ENCODE measurements around the gene APOC1.

APOC1 gene

DNA sequence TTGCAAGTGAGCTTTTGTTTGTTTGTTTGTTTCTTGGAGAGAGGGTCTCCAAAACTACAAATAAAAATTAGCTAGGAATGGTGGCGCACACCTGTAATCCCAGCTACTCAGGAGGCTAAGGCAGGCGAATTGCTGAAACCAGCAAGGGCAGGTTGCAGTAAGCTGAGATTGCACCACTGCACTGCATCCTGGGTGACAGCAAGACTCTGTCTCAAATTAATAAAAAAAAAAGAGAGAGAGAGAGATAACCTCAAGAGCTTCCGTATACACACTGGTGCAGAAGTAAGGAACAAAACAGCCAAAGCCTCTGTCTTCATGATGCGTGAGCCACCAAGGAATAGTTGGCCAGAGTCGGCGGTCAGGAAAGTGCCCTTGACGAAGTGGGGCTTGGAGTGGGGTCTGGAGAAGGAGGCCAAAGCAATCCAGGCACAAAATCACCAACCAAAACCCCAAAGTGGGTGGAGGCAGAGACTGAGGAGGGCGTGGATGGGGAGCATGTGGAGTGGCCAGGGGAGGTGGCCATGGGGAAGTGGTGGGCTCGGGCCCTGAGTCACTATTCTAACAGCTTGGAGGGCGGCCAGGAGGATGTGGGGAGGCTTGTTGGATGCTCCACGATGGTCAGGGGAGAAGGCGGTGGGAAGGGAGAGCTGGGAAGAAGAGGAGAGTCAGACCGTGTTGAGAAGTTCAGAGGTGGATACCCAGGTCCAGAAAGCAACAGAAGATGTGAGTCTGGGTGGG, 44.5 kb upstream of the APOC1 start:
- H3K18ac ChIP-seq (ENCODE audit: low read length): no peak overlapping the region
- H3K4me3 ChIP-seq (ENCODE audit: low read depth, low read length): no peak overlapping the region
- H3K27ac ChIP-seq (ENCODE audit: low read depth, low read length): no peak overlapping the region
- no peak overlapping the region for H3K14ac ChIP-seq (ENCODE audit: low read length)
- no peak overlapping the region for H2BK5ac ChIP-seq (ENCODE audit: low read depth, low read length, poor library complexity)
- no peak overlapping the region for H2BK12ac ChIP-seq (ENCODE audit: low read length)
- H4K12ac ChIP-seq (ENCODE audit: low read depth, low read length): no peak overlapping the region
- no peak overlapping the region for H4K8ac ChIP-seq (ENCODE audit: low read depth, low read length)
- H3K9me3 ChIP-seq (ENCODE audit: insufficient read depth, low read depth, low read length): peaks cover 2% of the 10 kb centered on the region
- DNase-seq: no peak
- no peak overlapping the region for H3K23ac ChIP-seq (ENCODE audit: low read length)
- no peak overlapping the region for H3K9ac ChIP-seq (ENCODE audit: low read length)
- H3K4me2 ChIP-seq (ENCODE audit: low read length): no peak overlapping the region
- no peak overlapping the region for H2AFZ ChIP-seq (ENCODE audit: insufficient read depth, low read length, poor library complexity)
- no peaks in the 10 kb centered on the region for H3K79me2 ChIP-seq (ENCODE audit: control insufficient read depth, insufficient read depth, low read length, poor library complexity)
- H3K79me1 ChIP-seq (ENCODE audit: low read length): peaks cover 4% of the 10 kb centered on the region
- H3K27me3 ChIP-seq (ENCODE audit: insufficient read depth, low read length): no peaks in the 10 kb centered on the region
- peaks cover 74 to 76% of the 10 kb centered on the region in 2 experiments for H3K36me3 ChIP-seq (ENCODE audit: control insufficient read depth in 1 of 2, insufficient read depth in 2 of 2, low read length in 2 of 2)
- H2AK5ac ChIP-seq (ENCODE audit: low read length): no peak overlapping the region
- no peak overlapping the region for H2BK120ac ChIP-seq (ENCODE audit: insufficient read depth, low read length, poor library complexity)
- H3K4me1 ChIP-seq (ENCODE audit: control insufficient read depth in 1 of 2, insufficient read depth in 2 of 2, low read length in 2 of 2): peaks cover 17 to 19% of the 10 kb centered on the region in 2 experiments
- no peak overlapping the region for H3K4ac ChIP-seq (ENCODE audit: low read depth, low read length)
- H4K91ac ChIP-seq (ENCODE audit: low read depth, low read length): no peak overlapping the region
- no CpG with 5 or more reads among the region's 13 CpGs for WGBS (ENCODE audit: extremely low coverage, insufficient coverage, insufficient read length)

DNA sequence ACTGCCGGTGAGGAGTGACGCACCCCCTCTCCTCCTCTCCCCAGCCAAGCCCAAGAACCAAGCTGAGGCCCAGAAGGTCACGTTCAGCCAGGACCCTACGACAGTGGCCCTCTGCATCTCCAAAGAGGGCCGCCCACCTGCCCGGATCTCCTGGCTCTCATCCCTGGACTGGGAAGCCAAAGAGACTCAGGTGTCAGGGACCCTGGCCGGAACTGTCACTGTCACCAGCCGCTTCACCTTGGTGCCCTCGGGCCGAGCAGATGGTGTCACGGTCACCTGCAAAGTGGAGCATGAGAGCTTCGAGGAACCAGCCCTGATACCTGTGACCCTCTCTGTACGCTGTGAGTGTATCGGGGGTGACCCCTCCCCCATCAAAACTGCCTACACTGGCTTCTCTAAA, 42.6 kb upstream of the APOC1 start:
- no peak overlapping the region for H2BK5ac ChIP-seq (ENCODE audit: low read depth, low read length, poor library complexity)
- H4K12ac ChIP-seq (ENCODE audit: low read depth, low read length): no peak overlapping the region
- peaks cover 2% of the 10 kb centered on the region for H3K9me3 ChIP-seq (ENCODE audit: insufficient read depth, low read depth, low read length)
- no peak overlapping the region for H3K4ac ChIP-seq (ENCODE audit: low read depth, low read length)
- H3K14ac ChIP-seq (ENCODE audit: low read length): no peak overlapping the region
- no peaks in the 10 kb centered on the region for H3K27me3 ChIP-seq (ENCODE audit: insufficient read depth, low read length)
- H3K79me2 ChIP-seq (ENCODE audit: control insufficient read depth, insufficient read depth, low read length, poor library complexity): no peaks in the 10 kb centered on the region
- H3K36me3 ChIP-seq (ENCODE audit: control insufficient read depth in 1 of 2, insufficient read depth in 2 of 2, low read length in 2 of 2): peaks cover 66 to 73% of the 10 kb centered on the region in 2 experiments
- no peak overlapping the region for H3K23ac ChIP-seq (ENCODE audit: low read length)
- no peak overlapping the region for H2BK120ac ChIP-seq (ENCODE audit: insufficient read depth, low read length, poor library complexity)
- H3K4me2 ChIP-seq (ENCODE audit: low read length): no peak overlapping the region
- DNase-seq: no peak
- H3K27ac ChIP-seq (ENCODE audit: low read depth, low read length): no peak overlapping the region
- no peak overlapping the region for H3K18ac ChIP-seq (ENCODE audit: low read length)
- H3K9ac ChIP-seq (ENCODE audit: low read length): no peak overlapping the region
- peaks cover 11% of the 10 kb centered on the region for H3K79me1 ChIP-seq (ENCODE audit: low read length)
- H2BK12ac ChIP-seq (ENCODE audit: low read length): no peak overlapping the region
- H3K4me1 ChIP-seq (ENCODE audit: control insufficient read depth in 1 of 2, insufficient read depth in 2 of 2, low read length in 2 of 2): peaks cover 26 to 32% of the 10 kb centered on the region in 2 experiments
- no peak overlapping the region for H2AFZ ChIP-seq (ENCODE audit: insufficient read depth, low read length, poor library complexity)
- H3K4me3 ChIP-seq (ENCODE audit: low read depth, low read length): no peak overlapping the region
- H4K8ac ChIP-seq (ENCODE audit: low read depth, low read length): no peak overlapping the region
- no peak overlapping the region for H4K91ac ChIP-seq (ENCODE audit: low read depth, low read length)
- no CpG with 5 or more reads among the region's 14 CpGs for WGBS (ENCODE audit: extremely low coverage, insufficient coverage, insufficient read length)
- H2AK5ac ChIP-seq (ENCODE audit: low read length): no peak overlapping the region

DNA sequence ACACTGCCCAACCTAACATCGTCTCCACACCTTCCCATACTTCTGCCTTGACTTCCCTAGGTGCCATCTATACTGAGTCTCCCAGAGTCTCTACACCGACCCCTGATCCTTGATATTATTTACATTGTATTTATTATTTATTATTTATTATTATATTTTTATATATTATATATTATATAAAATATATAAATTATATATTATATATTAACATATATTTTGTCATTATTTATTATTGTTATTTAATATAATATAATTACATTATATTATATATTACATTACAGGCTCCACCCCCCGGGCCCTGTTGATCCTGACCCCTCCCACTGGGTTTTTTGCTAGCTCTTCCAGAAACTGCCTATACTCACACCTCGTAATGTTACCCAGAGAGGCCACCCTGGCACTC, 41.7 kb upstream of the APOC1 start:
- Histone ChIP-seq H2BK5ac (ENCODE audit: low read depth, low read length, poor library complexity) (no peak overlapping the region), H3K18ac (ENCODE audit: low read length) (no peak overlapping the region), H2AFZ (ENCODE audit: insufficient read depth, low read length, poor library complexity) (no peak overlapping the region)

DNA sequence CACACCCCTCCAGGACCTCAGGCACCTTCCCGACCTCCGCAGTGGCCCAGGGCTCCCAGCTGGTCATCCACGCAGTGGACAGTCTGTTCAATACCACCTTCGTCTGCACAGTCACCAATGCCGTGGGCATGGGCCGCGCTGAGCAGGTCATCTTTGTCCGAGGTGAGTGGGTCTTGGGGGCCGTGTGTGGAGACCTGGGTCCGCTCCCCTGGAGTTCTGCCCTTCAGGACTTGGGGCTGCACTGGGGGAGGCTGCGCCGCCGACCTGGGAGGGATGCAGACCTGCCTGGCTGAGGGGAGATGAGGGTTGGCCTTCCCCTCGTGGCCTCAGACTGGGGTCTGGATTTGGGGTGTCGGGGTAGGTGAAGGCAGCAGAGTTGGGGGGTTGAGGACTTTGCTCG, 40.1 kb upstream of the APOC1 start:
- no peak overlapping the region for H3K9ac ChIP-seq (ENCODE audit: low read length)
- H3K14ac ChIP-seq (ENCODE audit: low read length): peak overlapping the region; percentile 7
- H3K79me1 ChIP-seq (ENCODE audit: low read length): peaks cover 26% of the 10 kb centered on the region
- H3K4me3 ChIP-seq (ENCODE audit: low read depth, low read length): no peak overlapping the region
- DNase-seq: no peak
- H2AK5ac ChIP-seq (ENCODE audit: low read length): peak overlapping the region; percentile 61
- H4K12ac ChIP-seq (ENCODE audit: low read depth, low read length): no peak overlapping the region
- H3K4me2 ChIP-seq (ENCODE audit: low read length): no peak overlapping the region
- H3K27ac ChIP-seq (ENCODE audit: low read depth, low read length): peak overlapping the region; percentile 86
- H2BK5ac ChIP-seq (ENCODE audit: low read depth, low read length, poor library complexity): peak overlapping the region; percentile 72
- H4K91ac ChIP-seq (ENCODE audit: low read depth, low read length): peak overlapping the region; percentile 47
- H2BK120ac ChIP-seq (ENCODE audit: insufficient read depth, low read length, poor library complexity): peak overlapping the region; percentile 57
- H3K27me3 ChIP-seq (ENCODE audit: insufficient read depth, low read length): no peaks in the 10 kb centered on the region
- peak overlapping the region; percentile 36 for H3K18ac ChIP-seq (ENCODE audit: low read length)
- H3K36me3 ChIP-seq (ENCODE audit: control insufficient read depth in 1 of 2, insufficient read depth in 2 of 2, low read length in 2 of 2): peaks cover 75 to 77% of the 10 kb centered on the region in 2 experiments
- H4K8ac ChIP-seq (ENCODE audit: low read depth, low read length): no peak overlapping the region
- H3K9me3 ChIP-seq (ENCODE audit: insufficient read depth, low read depth, low read length): peaks cover 2% of the 10 kb centered on the region
- H3K23ac ChIP-seq (ENCODE audit: low read length): no peak overlapping the region
- WGBS (ENCODE audit: extremely low coverage, insufficient coverage, insufficient read length): no CpG with 5 or more reads among the region's 16 CpGs
- peak overlapping the region; percentile 22 for H3K4ac ChIP-seq (ENCODE audit: low read depth, low read length)
- peaks cover 8% of the 10 kb centered on the region for H3K79me2 ChIP-seq (ENCODE audit: control insufficient read depth, insufficient read depth, low read length, poor library complexity)
- no peak overlapping the region for H2AFZ ChIP-seq (ENCODE audit: insufficient read depth, low read length, poor library complexity)
- peak overlapping the region; percentile 3 for H2BK12ac ChIP-seq (ENCODE audit: low read length)
- peaks cover 51 to 56% of the 10 kb centered on the region in 2 experiments for H3K4me1 ChIP-seq (ENCODE audit: control insufficient read depth in 1 of 2, insufficient read depth in 2 of 2, low read length in 2 of 2)

More for the DNA sequence above, 41.7 kb upstream of the APOC1 start:
- no peak overlapping the region for H3K14ac ChIP-seq (ENCODE audit: low read length)
- H3K36me3 ChIP-seq (ENCODE audit: control insufficient read depth in 1 of 2, insufficient read depth in 2 of 2, low read length in 2 of 2): peaks cover 68 to 75% of the 10 kb centered on the region in 2 experiments
- H4K91ac ChIP-seq (ENCODE audit: low read depth, low read length): no peak overlapping the region
- no peak overlapping the region for H3K23ac ChIP-seq (ENCODE audit: low read length)
- H3K27me3 ChIP-seq (ENCODE audit: insufficient read depth, low read length): no peaks in the 10 kb centered on the region
- H2BK12ac ChIP-seq (ENCODE audit: low read length): no peak overlapping the region
- H3K79me2 ChIP-seq (ENCODE audit: control insufficient read depth, insufficient read depth, low read length, poor library complexity): no peaks in the 10 kb centered on the region
- H4K8ac ChIP-seq (ENCODE audit: low read depth, low read length): no peak overlapping the region
- peaks cover 14% of the 10 kb centered on the region for H3K79me1 ChIP-seq (ENCODE audit: low read length)
- H3K9ac ChIP-seq (ENCODE audit: low read length): no peak overlapping the region
- WGBS (ENCODE audit: extremely low coverage, insufficient coverage, insufficient read length): no CpG with 5 or more reads among the region's 4 CpGs
- no peak overlapping the region for H3K4ac ChIP-seq (ENCODE audit: low read depth, low read length)
- peaks cover 2% of the 10 kb centered on the region for H3K9me3 ChIP-seq (ENCODE audit: insufficient read depth, low read depth, low read length)
- no peak for DNase-seq
- no peak overlapping the region for H3K4me3 ChIP-seq (ENCODE audit: low read depth, low read length)
- H3K4me2 ChIP-seq (ENCODE audit: low read length): no peak overlapping the region
- no peak overlapping the region for H4K12ac ChIP-seq (ENCODE audit: low read depth, low read length)
- H2AK5ac ChIP-seq (ENCODE audit: low read length): no peak overlapping the region
- no peak overlapping the region for H2BK120ac ChIP-seq (ENCODE audit: insufficient read depth, low read length, poor library complexity)
- H3K4me1 ChIP-seq (ENCODE audit: control insufficient read depth in 1 of 2, insufficient read depth in 2 of 2, low read length in 2 of 2): peaks cover 34 to 40% of the 10 kb centered on the region in 2 experiments
- no peak overlapping the region for H3K27ac ChIP-seq (ENCODE audit: low read depth, low read length)

Measured in trophoblast cell (in vitro differentiated cells and primary cell).